Natural killer cell (primary cell): Measurements from ENCODE around the gene OMP. TPM values are rescaled to one million over a fixed set of nuclear protein-coding genes. Genes with fewer than 3 reads are reported as not detected.
"Not testable (repeated sequence)": the region's sequence is repeated elsewhere in the genome, so short reads cannot be mapped to it uniquely, and the experiment has no call there.

ENCODE experiments used
- ATAC-seq, 3 donors: fragments of 150-1000 bp in 2 of 3; fragments of 200-7000 bp in 1 of 3; cut with Tn5 transposase; 1 replicate in 1 of 3; 2 replicates in 2 of 3; pipeline ENCODE4 v1.10.0; 2021; ENCODE audit warnings: mild to moderate bottlenecking in 2 of 3, moderate library complexity in 2 of 3
- DNase-seq, 2 donors: peaks; one replicate each; pipeline versions ENCODE4 v3.0.0 to v3.0.0-alpha.2; 2013 to 2021; ENCODE audit warnings: mixed read lengths in 1 of 2
- H3K27ac ChIP-seq: one replicate; pipeline ENCODE4 v1.5.1; 2013; ENCODE audit warnings: mild to moderate bottlenecking, low read length
- H3K27me3 ChIP-seq: one replicate; pipeline ENCODE4 v1.6.1; 2013; ENCODE audit warnings: low read length; ENCODE audit not compliant: control insufficient read depth, insufficient read depth
- H3K36me3 ChIP-seq: one replicate; pipeline ENCODE4 v1.6.1; 2013; ENCODE audit warnings: low read length; ENCODE audit not compliant: control insufficient read depth, insufficient read depth
- H3K4me1 ChIP-seq: one replicate; pipeline ENCODE4 v1.6.1; 2013; ENCODE audit warnings: low read length; ENCODE audit not compliant: control insufficient read depth, insufficient read depth
- H3K4me3 ChIP-seq: one replicate; pipeline ENCODE4 v1.5.1; 2013; ENCODE audit warnings: low read length
- H3K9me3 ChIP-seq: one replicate; pipeline ENCODE4 v1.6.1; 2013; ENCODE audit warnings: low read length; ENCODE audit not compliant: control insufficient read depth, insufficient read depth
- H3K27ac Mint-ChIP-seq, 2 donors: one replicate each; pipeline ENCODE4 v1.8.0; 2022; ENCODE audit warnings: mild to moderate bottlenecking in 2 of 2, mixed read lengths in 2 of 2, moderate library complexity in 1 of 2
- H3K27me3 Mint-ChIP-seq, 2 donors: one replicate each; pipeline ENCODE4 v1.8.0; 2022; ENCODE audit warnings: low read depth in 2 of 2, mixed read lengths in 2 of 2
- H3K36me3 Mint-ChIP-seq: one replicate; pipeline ENCODE4 v1.8.0; 2022; ENCODE audit warnings: mixed read lengths
- H3K4me1 Mint-ChIP-seq, 2 donors: one replicate each; pipeline ENCODE4 v1.8.0; 2022; ENCODE audit warnings: mixed read lengths in 2 of 2
- H3K4me3 Mint-ChIP-seq: one replicate; pipeline ENCODE4 v1.8.0; 2022; ENCODE audit warnings: mild to moderate bottlenecking, moderate library complexity, mixed read lengths
- H3K9me3 Mint-ChIP-seq, 2 donors: one replicate each; pipeline ENCODE4 v1.8.0; 2022; ENCODE audit warnings: mixed read lengths in 2 of 2
- WGBS: methylation state at CpG from one replicate; pipeline ENCODE4 v1.1.7; 2013; ENCODE audit warnings: missing lambda C conversion rate; ENCODE audit not compliant: insufficient coverage; 5-methylcytosine and 5-hydroxymethylcytosine counted together
- intact Hi-C: fragments of 100-400 bp; cut with micrococcal nuclease; formaldehyde crosslinking; loops from one replicate; pipeline ENCODE4 v1.14.2; 2022
- total RNA-seq, 4 donors: library from RNA; stranded (reverse); fragments of 120-200 nt in 1 of 4; gene quantifications; one replicate each; pipeline versions ENCODE4 v1.2.3 to v1.2.4, GENCODE V29; 2013 to 2022
- TF ChIP-seq, protein P1 (sequence below): fragments of 200-600 bp; IDR thresholded peaks from one replicate; pipeline ENCODE4 v1.8.0; 2022; ENCODE audit warnings: antibody characterized with exemption

Gene OMP
- total RNA-seq, 3 donors from 2014 or later (not counting 1 experiment from before 2014, with no cell fraction given), result 0.82 to 1.4 (median 0.85) TPM

DNA sequence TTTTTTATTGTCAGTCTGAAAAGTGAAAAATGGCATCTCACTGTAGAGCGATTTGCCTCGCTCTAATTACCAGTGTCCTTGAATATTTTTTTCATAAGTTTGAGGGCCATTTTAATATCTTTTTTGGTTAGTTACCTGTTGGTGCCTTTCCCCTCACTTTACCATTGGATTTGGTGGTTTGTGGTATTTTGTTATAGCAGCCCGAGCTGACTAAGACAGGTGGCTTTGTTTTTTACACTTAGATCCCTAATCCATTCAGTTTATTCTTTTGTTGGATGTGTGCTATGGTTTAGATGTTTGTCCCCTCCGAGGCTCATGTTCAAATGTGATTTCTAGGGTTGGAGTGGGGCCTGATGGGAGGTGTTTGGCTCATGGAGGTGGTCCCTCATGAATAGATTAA, 42.4 kb upstream of the OMP start:
- 86% methylated on average over 3 of the region's 4 CpGs for WGBS
- peaks cover 5 to 18% of the 10 kb centered on the region in 2 donors for H3K27me3 Mint-ChIP-seq
- no peaks in the 10 kb centered on the region for H3K36me3 ChIP-seq
- H3K4me3 ChIP-seq, result no peak overlapping the region
- peaks cover 16% of the 10 kb centered on the region for H3K9me3 ChIP-seq
- TF ChIP-seq, protein P1, sequence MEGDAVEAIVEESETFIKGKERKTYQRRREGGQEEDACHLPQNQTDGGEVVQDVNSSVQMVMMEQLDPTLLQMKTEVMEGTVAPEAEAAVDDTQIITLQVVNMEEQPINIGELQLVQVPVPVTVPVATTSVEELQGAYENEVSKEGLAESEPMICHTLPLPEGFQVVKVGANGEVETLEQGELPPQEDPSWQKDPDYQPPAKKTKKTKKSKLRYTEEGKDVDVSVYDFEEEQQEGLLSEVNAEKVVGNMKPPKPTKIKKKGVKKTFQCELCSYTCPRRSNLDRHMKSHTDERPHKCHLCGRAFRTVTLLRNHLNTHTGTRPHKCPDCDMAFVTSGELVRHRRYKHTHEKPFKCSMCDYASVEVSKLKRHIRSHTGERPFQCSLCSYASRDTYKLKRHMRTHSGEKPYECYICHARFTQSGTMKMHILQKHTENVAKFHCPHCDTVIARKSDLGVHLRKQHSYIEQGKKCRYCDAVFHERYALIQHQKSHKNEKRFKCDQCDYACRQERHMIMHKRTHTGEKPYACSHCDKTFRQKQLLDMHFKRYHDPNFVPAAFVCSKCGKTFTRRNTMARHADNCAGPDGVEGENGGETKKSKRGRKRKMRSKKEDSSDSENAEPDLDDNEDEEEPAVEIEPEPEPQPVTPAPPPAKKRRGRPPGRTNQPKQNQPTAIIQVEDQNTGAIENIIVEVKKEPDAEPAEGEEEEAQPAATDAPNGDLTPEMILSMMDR, result no peak
- H3K27ac Mint-ChIP-seq, result no peak overlapping the region
- no peaks in the 10 kb centered on the region for H3K4me1 Mint-ChIP-seq
- no peak overlapping the region for H3K27ac ChIP-seq
- no peak for ATAC-seq
- H3K36me3 Mint-ChIP-seq, result no peaks in the 10 kb centered on the region
- no peaks in the 10 kb centered on the region for H3K27me3 ChIP-seq
- DNase-seq, result no peak
- H3K4me1 ChIP-seq, result no peaks in the 10 kb centered on the region
- peaks cover 2 to 3% of the 10 kb centered on the region in 2 donors for H3K9me3 Mint-ChIP-seq
- no peak overlapping the region for H3K4me3 Mint-ChIP-seq
- intact Hi-C loops, result no loop called here

DNA sequence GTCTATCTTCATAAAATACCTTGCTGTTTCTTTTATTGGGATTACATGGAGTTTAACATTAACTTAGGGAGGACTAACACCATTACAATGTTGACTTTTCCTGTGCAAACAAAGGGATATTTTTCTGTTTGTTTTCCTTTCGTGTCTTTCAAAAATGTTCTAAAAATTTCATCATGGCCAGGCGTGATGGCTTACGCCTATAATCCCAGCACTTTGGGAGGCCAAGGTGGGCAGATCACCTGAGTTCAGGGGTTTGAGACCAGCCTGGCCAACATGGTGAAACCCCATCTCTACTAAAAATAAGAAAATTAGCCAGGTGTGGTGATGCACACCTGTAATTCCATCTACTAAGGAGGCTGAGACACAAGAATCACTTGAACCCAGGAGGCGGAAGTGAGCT, 41.4 kb upstream of the OMP start:
- ATAC-seq, H3K4me3 Mint-ChIP-seq, DNase-seq, H3K27ac ChIP-seq, H3K27ac Mint-ChIP-seq, H3K9me3 Mint-ChIP-seq, H3K4me3 ChIP-seq, intact Hi-C loops, H3K36me3 ChIP-seq, H3K4me1 ChIP-seq, H3K36me3 Mint-ChIP-seq, H3K4me1 Mint-ChIP-seq, H3K27me3 ChIP-seq: not testable (repeated sequence)
- H3K9me3 ChIP-seq, result peaks cover 13% of the 10 kb centered on the region
- peaks cover 8 to 18% of the 10 kb centered on the region in 2 donors for H3K27me3 Mint-ChIP-seq
- 80% methylated on average over 3 of the region's 4 CpGs for WGBS

DNA sequence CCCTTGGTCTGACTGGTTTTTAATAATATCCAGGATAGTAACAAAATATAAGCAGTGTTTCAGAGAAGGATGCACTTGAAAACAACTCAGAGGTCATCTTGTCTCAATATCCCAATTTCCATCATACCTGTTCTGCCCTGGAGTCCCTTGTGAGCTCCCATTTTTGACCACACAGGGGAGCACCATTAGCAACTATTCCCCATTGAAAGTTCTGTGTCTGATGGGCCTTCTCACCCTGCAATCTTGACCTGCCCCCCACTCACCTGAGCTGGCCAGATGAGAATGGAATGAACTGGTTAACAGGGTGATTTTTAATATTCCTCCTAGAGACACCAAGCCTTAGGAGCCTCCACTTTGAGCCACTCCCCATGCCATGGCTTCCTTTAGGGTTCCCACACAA, 39.7 kb upstream of the OMP start:
- Histone ChIP-seq H3K4me1 (peaks cover 19% of the 10 kb centered on the region), H3K36me3 (no peaks in the 10 kb centered on the region), H3K4me3 (no peak overlapping the region), H3K27me3 (peaks cover 6% of the 10 kb centered on the region), H3K27ac (no peak overlapping the region), H3K9me3 (peaks cover 2% of the 10 kb centered on the region)
- no peaks in the 10 kb centered on the region for H3K36me3 Mint-ChIP-seq
- DNase-seq, result no peak
- peaks cover 8 to 18% of the 10 kb centered on the region in 2 donors for H3K27me3 Mint-ChIP-seq
- TF ChIP-seq, protein P1, result no peak
- H3K4me3 Mint-ChIP-seq, result no peak overlapping the region
- intact Hi-C loops, result no loop called here
- ATAC-seq, result no peak
- no peak overlapping the region for H3K27ac Mint-ChIP-seq
- peaks cover 10 to 13% of the 10 kb centered on the region in 2 donors for H3K4me1 Mint-ChIP-seq
- H3K9me3 Mint-ChIP-seq, result no peaks in the 10 kb centered on the region

DNA sequence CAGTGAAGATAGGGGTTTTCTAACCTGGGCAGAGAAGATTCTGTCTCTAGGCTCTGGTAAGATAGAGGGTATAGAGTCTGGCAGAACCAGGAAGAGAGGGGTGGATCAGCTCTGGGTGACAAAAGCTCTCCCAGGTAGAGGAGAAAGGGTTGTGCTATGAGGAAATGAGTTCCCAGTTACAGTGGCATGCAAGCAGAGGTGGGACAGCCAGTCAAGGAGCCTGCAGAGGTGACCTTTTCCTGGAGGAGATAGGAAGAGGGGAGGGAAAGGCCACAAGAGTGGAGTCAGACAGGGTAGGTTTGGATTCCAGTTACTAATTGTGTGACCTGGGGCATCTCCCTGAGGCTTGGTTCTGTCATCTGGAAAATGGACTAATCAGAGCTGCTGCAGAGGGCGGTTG, 39.2 kb upstream of the OMP start:
- Mint-ChIP-seq H3K4me3 (peak overlapping the region; percentile 28), H3K36me3 (no peaks in the 10 kb centered on the region), H3K9me3 (no peaks in the 10 kb centered on the region), H3K27ac (no peak overlapping the region), H3K27me3 (peaks cover 10 to 18% of the 10 kb centered on the region in 2 donors), H3K4me1 (peaks cover 15 to 18% of the 10 kb centered on the region in 2 donors)
- intact Hi-C loops, result no loop called here
- H3K4me3 ChIP-seq, result no peak overlapping the region
- TF ChIP-seq, protein P1, result no peak
- peaks cover 8% of the 10 kb centered on the region for H3K27me3 ChIP-seq
- DNase-seq, result no peak
- peaks cover 22% of the 10 kb centered on the region for H3K4me1 ChIP-seq
- no peaks in the 10 kb centered on the region for H3K36me3 ChIP-seq
- no peak overlapping the region for H3K27ac ChIP-seq
- no peak for ATAC-seq
- 95% methylated on average over 1 of the region's 1 CpG for WGBS
- H3K9me3 ChIP-seq, result peaks cover 2% of the 10 kb centered on the region
